Cardiac muscle cell (in vitro differentiated cells and primary cell): ENCODE measurements around the gene DLG2. TPM values are rescaled to one million over a fixed set of nuclear protein-coding genes. Genes with fewer than 3 reads are reported as not detected.

Experiments
- DNase-seq, 2 donors: peaks; one replicate each; pipeline versions ENCODE4 v3.0.0 to v3.0.0-alpha.2; 2010 to 2017; ENCODE audit warnings: low read depth in 1 of 2, low spot score in 1 of 2
- H3K27ac ChIP-seq: fragments of 200-600 bp; sonication (generic); 2 replicates; pipeline ENCODE4 v1.5.1; 2016
- H3K27me3 ChIP-seq: fragments of 200-600 bp; sonication (generic); 2 replicates; pipeline ENCODE4 v1.6.0; 2016; ENCODE audit warnings: control low read depth
- H3K36me3 ChIP-seq: fragments of 200-600 bp; sonication (generic); 2 replicates; pipeline ENCODE4 v1.5.1; 2016; ENCODE audit warnings: control low read depth
- H3K4me1 ChIP-seq: fragments of 200-600 bp; sonication (generic); 2 replicates; pipeline ENCODE4 v1.8.1; 2017; ENCODE audit warnings: low read depth, mild to moderate bottlenecking, mixed run types
- H3K4me3 ChIP-seq: fragments of 200-600 bp; sonication (generic); 2 replicates; pipeline ENCODE4 v1.5.1; 2016; ENCODE audit warnings: mild to moderate bottlenecking
- H3K9me3 ChIP-seq: fragments of 200-600 bp; sonication (generic); 2 replicates; pipeline ENCODE4 v1.5.1; 2017; ENCODE audit warnings: low read depth, mild to moderate bottlenecking, control low read depth
- CTCF ChIP-seq: IDR thresholded peaks from 2 replicates; pipeline ENCODE4 v1.5.1; 2012; ENCODE audit warnings: low read depth, mild to moderate bottlenecking, low read length
- polyA plus RNA-seq: library from polyadenylated mRNA; unstranded; fragments of >200 nt; fragmentation: Nextera tagmentation; extraction: Ambion mirVana; gene quantifications from 2 replicates; pipeline ENCODE4 v1.2.1, GENCODE V29; 2016
- total RNA-seq: library from RNA; depleted of rRNA; stranded (reverse); fragments of >200 nt; gene quantifications from 2 replicates; pipeline ENCODE4 v1.2.3, GENCODE V29; 2016

DLG2 gene
- total and polyA plus RNA-seq, 2 experiments from 2014 or later = 3.5 to 15.9 TPM

- no peak overlapping the region for H3K4me3 ChIP-seq
- no peak overlapping the region for H3K27ac ChIP-seq
- TF ChIP-seq CTCF = no peak
- no peak for DNase-seq
- no peaks in the 10 kb centered on the region for H3K9me3 ChIP-seq
- H3K4me1 ChIP-seq = peaks cover 12% of the 10 kb centered on the region
- no peaks in the 10 kb centered on the region for H3K27me3 ChIP-seq
- no peaks in the 10 kb centered on the region for H3K36me3 ChIP-seq
Observed at GRCh38 chr11:83726316-83726715, 1900.8 kb downstream of the DLG2 start.

GRCh38 chr11:83725728-83726127 is 1901.4 kb downstream of the DLG2 start:
- DNase-seq = peak in 1 of 2 donors; percentile 22
- no peak overlapping the region for H3K27ac ChIP-seq
- TF ChIP-seq CTCF = no peak
- H3K36me3 ChIP-seq = no peaks in the 10 kb centered on the region
- H3K4me1 ChIP-seq = peaks cover 12% of the 10 kb centered on the region
- H3K27me3 ChIP-seq = no peaks in the 10 kb centered on the region
- H3K4me3 ChIP-seq = no peak overlapping the region
- no peaks in the 10 kb centered on the region for H3K9me3 ChIP-seq

- peak in 1 of 2 donors; percentile 19 for DNase-seq
- Histone ChIP-seq H3K27me3 (no peaks in the 10 kb centered on the region), H3K4me3 (no peak overlapping the region), H3K9me3 (no peaks in the 10 kb centered on the region), H3K27ac (peak overlapping the region; percentile 8), H3K4me1 (peaks cover 12% of the 10 kb centered on the region), H3K36me3 (no peaks in the 10 kb centered on the region)
- TF ChIP-seq CTCF = no peak
Observed at GRCh38 chr11:83725269-83725560, 1901.9 kb downstream of the DLG2 start.

GRCh38 chr11:83723999-83724398 is 1903.1 kb downstream of the DLG2 start:
- no peak overlapping the region for H3K27ac ChIP-seq
- no peaks in the 10 kb centered on the region for H3K27me3 ChIP-seq
- peak; percentile 43 to 77 for DNase-seq
- no peaks in the 10 kb centered on the region for H3K36me3 ChIP-seq
- no peaks in the 10 kb centered on the region for H3K9me3 ChIP-seq
- peak; percentile 57 for TF ChIP-seq CTCF
- no peak overlapping the region for H3K4me3 ChIP-seq
- peaks cover 12% of the 10 kb centered on the region for H3K4me1 ChIP-seq

GRCh38 chr11:83722392-83723119 is 1904.6 kb downstream of the DLG2 start:
- H3K27me3 ChIP-seq = no peaks in the 10 kb centered on the region
- no peaks in the 10 kb centered on the region for H3K36me3 ChIP-seq
- no peak for DNase-seq
- TF ChIP-seq CTCF = no peak
- H3K4me1 ChIP-seq = peaks cover 12% of the 10 kb centered on the region
- H3K9me3 ChIP-seq = no peaks in the 10 kb centered on the region
- no peak overlapping the region for H3K27ac ChIP-seq
- no peak overlapping the region for H3K4me3 ChIP-seq
